ENCODE results near the gene CELF4.

DNA sequence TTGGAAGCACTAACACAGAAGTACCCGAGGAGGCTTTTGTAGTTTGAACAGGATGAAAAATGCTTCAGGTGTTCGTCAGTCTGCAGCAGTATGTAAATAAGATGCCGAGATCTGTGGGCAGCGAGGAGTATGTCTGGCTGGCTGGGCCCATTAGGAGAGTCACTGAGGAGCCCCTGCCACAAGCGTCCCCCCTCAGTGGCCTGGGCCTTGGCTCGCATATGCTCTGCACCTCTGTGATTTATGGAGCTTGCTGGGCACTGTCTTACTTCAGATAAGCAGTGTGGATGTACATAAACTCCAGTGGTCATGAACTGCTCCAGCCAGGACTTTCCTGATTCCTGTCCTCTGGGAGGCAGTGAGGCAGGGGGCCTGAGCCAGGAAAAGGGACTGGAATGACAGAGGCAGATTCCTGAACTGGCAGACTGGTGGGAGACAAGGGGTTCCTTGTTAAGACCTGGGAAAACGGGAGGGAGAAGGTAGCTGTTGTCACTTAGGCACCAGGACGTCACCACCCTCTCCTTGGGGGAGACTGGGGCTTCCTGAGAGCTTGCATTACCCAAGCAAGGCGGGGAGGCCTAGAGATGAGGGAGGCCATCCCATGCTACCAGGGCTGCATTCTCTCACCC, 46.0 kb downstream of the CELF4 start:
- TF ChIP-seq, protein P1, sequence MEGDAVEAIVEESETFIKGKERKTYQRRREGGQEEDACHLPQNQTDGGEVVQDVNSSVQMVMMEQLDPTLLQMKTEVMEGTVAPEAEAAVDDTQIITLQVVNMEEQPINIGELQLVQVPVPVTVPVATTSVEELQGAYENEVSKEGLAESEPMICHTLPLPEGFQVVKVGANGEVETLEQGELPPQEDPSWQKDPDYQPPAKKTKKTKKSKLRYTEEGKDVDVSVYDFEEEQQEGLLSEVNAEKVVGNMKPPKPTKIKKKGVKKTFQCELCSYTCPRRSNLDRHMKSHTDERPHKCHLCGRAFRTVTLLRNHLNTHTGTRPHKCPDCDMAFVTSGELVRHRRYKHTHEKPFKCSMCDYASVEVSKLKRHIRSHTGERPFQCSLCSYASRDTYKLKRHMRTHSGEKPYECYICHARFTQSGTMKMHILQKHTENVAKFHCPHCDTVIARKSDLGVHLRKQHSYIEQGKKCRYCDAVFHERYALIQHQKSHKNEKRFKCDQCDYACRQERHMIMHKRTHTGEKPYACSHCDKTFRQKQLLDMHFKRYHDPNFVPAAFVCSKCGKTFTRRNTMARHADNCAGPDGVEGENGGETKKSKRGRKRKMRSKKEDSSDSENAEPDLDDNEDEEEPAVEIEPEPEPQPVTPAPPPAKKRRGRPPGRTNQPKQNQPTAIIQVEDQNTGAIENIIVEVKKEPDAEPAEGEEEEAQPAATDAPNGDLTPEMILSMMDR (IDR thresholded peaks at IDR 0.05; ENCODE audit: low read depth, low read length, poor library complexity, severe bottlenecking): no peak
- TF ChIP-seq EZH2phosphoT487 (IDR thresholded peaks at IDR 0.05; ENCODE audit: borderline replicate concordance, low read length): no peak
